ENCODE data around the gene CC2D1B. TPM values are rescaled to one million over a fixed set of nuclear protein-coding genes. Genes with fewer than 3 reads are reported as not detected.

The CC2D1B gene
- total RNA-seq, 1 donor from 2014 or later: 14.1 TPM

DNA sequence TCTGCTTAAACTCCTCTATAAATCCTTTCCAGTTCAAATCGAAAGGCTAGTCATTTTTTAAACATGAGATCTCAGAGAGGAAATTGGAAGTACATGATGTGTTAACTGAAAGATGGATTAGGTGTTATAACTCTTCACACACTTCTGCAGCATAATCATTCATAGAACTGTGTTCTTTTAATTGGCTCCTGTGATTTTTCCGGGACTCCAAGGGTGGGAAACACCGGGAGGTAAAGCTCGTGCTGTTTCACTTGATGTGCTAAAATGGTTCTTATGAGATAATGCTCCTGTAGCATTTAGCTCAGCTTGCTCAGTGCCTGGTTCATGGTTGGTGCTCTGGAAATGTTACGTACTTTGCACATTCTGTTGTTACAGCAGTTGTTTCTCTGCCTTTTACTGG is 40.2 kb downstream of the CC2D1B start:
- ATAC-seq: no peak
- DNase-seq (ENCODE audit: missing footprints): no peak
- intact Hi-C loops (cut with DNase I): no loop called here

DNA sequence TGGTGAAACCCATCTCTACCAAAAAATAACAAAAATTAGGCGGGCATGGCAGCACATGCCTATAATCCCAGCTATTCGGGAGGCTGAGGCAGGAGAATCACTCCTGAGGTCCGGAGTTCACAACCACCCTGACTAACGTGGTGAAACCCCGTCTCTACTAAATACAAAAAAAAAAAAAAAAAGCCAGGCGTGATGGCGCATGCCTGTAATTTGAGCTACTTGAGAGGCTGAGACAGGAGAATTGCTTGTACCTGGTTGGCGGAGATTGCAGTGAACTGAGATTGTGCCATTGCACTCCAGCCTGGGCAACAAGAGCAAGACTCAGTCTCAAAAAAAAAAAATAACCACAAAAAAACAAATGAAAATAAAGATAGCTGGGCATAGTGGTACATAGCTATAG is 42.3 kb downstream of the CC2D1B start:
- intact Hi-C loops (cut with DNase I): no loop called here
- DNase-seq (ENCODE audit: missing footprints) (no peak), ATAC-seq (no peak)

DNA sequence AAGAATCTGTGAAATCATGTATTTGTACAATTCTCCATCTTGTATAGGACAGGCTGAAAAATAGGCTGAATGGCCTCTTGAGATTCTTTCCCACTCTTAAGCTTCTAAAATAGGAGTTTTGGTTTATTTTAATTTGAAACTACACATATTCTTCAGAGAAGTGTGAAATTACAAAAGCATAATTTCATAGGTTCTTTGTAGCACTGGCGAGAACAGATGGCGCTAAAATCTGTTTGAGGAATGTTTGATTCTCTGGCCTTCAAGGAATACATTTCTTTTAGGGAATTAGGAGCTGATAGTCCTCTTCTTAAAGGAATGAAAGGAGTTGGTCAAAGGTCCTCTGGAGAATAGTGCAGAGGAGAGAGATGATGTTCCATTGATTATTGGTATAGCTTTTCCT is 44.9 kb downstream of the CC2D1B start:
- intact Hi-C loops (cut with DNase I): no loop called here
- no peak for ATAC-seq
- no peak for DNase-seq (ENCODE audit: missing footprints)

DNA sequence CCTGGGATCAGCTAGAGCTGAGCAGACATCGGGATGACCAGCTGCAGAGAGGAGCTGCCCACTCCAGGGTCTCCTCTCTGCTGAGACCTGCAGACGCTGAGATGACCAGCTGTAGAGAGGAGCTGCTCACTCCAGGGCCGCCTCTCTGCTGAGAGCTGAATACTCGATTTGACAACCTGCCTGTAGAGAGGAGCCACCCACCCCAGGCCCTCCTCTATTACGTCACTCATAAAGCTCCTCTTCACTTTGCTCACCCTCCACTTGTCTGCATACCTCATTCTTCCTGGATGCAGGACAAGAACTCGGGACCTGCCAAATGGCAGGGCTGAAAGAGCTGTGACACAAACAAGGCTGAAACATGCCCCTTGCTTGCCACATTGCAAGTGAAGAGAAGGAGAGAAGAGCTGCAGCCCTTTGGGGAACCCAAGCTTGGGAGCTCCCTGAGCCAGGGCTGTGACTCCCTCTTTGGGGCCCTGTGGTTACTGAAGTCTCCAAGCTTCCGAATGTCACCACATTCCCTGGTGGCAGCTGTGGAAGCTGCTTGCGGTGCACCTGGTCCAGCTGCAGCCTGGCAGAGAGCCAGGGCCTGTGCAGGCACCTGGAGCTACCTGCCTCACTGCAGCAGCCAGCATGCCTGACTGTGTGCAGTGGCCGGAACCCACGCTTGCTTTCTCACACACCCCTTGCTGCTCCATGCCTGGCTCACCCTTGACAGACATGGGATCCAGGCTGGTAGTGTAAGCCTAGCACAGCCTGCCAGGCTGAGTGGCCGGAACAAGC is 59.6 kb downstream of the CC2D1B start:
- no peak for DNase-seq (ENCODE audit: missing footprints)
- intact Hi-C loops (cut with DNase I): no loop called here
- peak; percentile 61 for ATAC-seq

DNA sequence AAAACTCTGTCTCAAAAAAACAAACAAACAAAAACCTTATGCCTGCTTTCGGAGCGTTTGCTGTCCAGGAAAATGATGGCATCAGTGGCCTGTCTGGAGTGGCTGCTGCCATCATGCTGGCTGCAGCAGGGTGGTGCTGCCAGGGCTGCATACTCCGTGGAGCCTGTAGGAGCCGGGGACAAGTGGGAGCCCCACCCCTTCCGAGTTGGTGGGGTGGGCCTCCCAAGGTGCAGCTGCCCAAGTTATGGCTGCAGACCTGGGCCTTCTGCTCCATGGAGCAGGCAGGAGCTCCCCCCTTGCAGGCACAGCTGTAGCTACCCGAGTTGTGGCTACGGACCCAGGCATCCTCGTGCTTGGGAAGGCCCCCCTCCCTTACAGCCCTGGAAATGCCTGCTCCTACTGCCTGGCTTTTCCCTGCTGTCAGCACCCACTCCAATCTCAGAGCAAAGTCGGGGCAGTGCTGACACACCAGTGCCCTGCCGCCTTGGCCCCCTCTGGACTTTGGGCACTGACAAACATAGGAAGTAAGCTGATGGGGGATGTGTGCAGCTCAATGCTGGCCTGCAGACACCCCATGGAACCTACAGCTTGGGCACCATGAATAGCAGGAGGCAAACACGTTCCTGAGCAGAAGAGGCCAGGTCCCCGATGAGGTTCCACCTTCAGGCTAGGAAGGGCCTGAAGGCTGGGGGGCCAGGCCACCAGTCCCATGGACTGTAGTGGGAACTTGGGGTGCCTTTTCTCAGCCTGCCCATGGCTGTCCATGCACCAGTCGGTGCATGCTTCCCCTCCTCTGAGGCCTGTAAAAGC is 60.4 kb downstream of the CC2D1B start:
- DNase-seq (ENCODE audit: missing footprints) (no peak), ATAC-seq (peak; percentile 84)
- intact Hi-C loops (cut with DNase I): no loop called here

Other genes starting within 250 kb of the CC2D1B start
- 18.0 TPM for gene ZFYVE9, start 224.1 kb downstream of the CC2D1B start, total RNA-seq
- 0.46 TPM for gene ORC1, start 38.2 kb upstream of the CC2D1B start, total RNA-seq
- gene PRPF38A, start 38.4 kb upstream of the CC2D1B start, total RNA-seq: 18.9 TPM
- 32.7 TPM for gene TUT4, start 186.9 kb upstream of the CC2D1B start, total RNA-seq
- 4.7 TPM for gene GPX7, start 236.2 kb upstream of the CC2D1B start, total RNA-seq

Measured in Right ventricle myocardium inferior (tissue), 1 donor.